Tibial nerve (tissue), 4 donors: ENCODE data around the gene TBL1X.

ENCODE experiments used
- CTCF ChIP-seq, 5 experiments: fragments of 200-600 bp in 3 of 5; fragments of 450-650 bp in 2 of 5; sonication (generic) in 3 of 5; IDR thresholded peaks; one replicate each; pipeline ENCODE4 v1.5.1; 2016 to 2019; ENCODE audit warnings: antibody characterized with exemption in 5 of 5, mild to moderate bottlenecking in 3 of 5, moderate library complexity in 2 of 5
- EP300 ChIP-seq, 2 donors: sonication (generic); formaldehyde crosslinking; IDR thresholded peaks; one replicate each; pipeline ENCODE4 v1.6.1; 2017; ENCODE audit warnings: antibody characterized with exemption in 2 of 2, mild to moderate bottlenecking in 1 of 2
- POLR2A ChIP-seq, 2 donors: fragments of 450-650 bp; IDR thresholded peaks; one replicate each; pipeline ENCODE4 v1.6.1; 2017; ENCODE audit warnings: antibody characterized with exemption in 2 of 2, mild to moderate bottlenecking in 2 of 2, moderate library complexity in 2 of 2

GRCh38 chrX:9605484-9605883 lies 140.6 kb downstream of the TBL1X start:
- TF ChIP-seq CTCF (IDR thresholded peaks at IDR 0.05) (no peak), EP300 (IDR thresholded peaks at IDR 0.05) (no peak), POLR2A (IDR thresholded peaks at IDR 0.05) (no peak)
